Fibroblast of lung (primary cell): Measurements from ENCODE around the gene HIPK4. TPM values are rescaled to one million over a fixed set of nuclear protein-coding genes. Genes with fewer than 3 reads are reported as not detected.

ENCODE experiments used
- DNase-seq, 2 donors: peaks; one replicate each; pipeline versions ENCODE4 v3.0.0 to v3.0.0-alpha.2; 2010; ENCODE audit warnings: low read depth in 2 of 2
- H2AFZ ChIP-seq: 2 replicates; pipeline ENCODE4 v1.5.1; 2012; ENCODE audit warnings: low read length, control low read depth, inconsistent platforms
- H3K27ac ChIP-seq: 2 replicates; pipeline ENCODE4 v1.5.1; 2011; ENCODE audit warnings: low read length, control low read depth; ENCODE audit not compliant: insufficient read depth
- H3K27me3 ChIP-seq: 2 replicates; pipeline ENCODE4 v1.5.1; 2011; ENCODE audit warnings: mild to moderate bottlenecking, low read length; ENCODE audit not compliant: control insufficient read depth, insufficient read depth
- H3K36me3 ChIP-seq: 2 replicates; pipeline ENCODE4 v1.5.1; 2011; ENCODE audit warnings: low read length; ENCODE audit not compliant: control insufficient read depth, insufficient read depth
- H3K4me1 ChIP-seq: 2 replicates; pipeline ENCODE4 v1.5.1; 2011; ENCODE audit warnings: low read length; ENCODE audit not compliant: control insufficient read depth, insufficient read depth; ENCODE audit errors: extremely low read depth
- H3K4me2 ChIP-seq: 2 replicates; pipeline ENCODE4 v1.5.1; 2011; ENCODE audit warnings: low read length, control low read depth; ENCODE audit not compliant: insufficient read depth; ENCODE audit errors: extremely low read depth
- H3K4me3 ChIP-seq, 4 experiments: fragments of 200-600 bp in 1 of 4; sonication (generic) in 1 of 4; replicated peaks in 1 of 4; 2 replicates each; pipeline ENCODE4 v1.5.1; 2011 to 2016; ENCODE audit warnings: low read length in 4 of 4, low read depth in 3 of 4, mild to moderate bottlenecking in 3 of 4, control low read depth in 2 of 4, inconsistent platforms in 1 of 4, mixed read lengths in 1 of 4; ENCODE audit not compliant: insufficient read depth in 1 of 4; ENCODE audit errors: control extremely low read depth in 1 of 4
- H3K79me2 ChIP-seq: 2 replicates; pipeline ENCODE4 v1.5.1; 2012; ENCODE audit warnings: mild to moderate bottlenecking, low read length, inconsistent platforms; ENCODE audit not compliant: control insufficient read depth, insufficient read depth
- H3K9ac ChIP-seq: 2 replicates; pipeline ENCODE4 v1.5.1; 2011; ENCODE audit warnings: mild to moderate bottlenecking, low read length, control low read depth; ENCODE audit not compliant: insufficient read depth
- H3K9me3 ChIP-seq: 2 replicates; pipeline ENCODE4 v1.5.1; 2012; ENCODE audit warnings: low read depth, low read length; ENCODE audit not compliant: control insufficient read depth, insufficient read depth
- H4K20me1 ChIP-seq: 2 replicates; pipeline ENCODE4 v1.5.1; 2011; ENCODE audit warnings: low read length; ENCODE audit not compliant: control insufficient read depth, insufficient read depth; ENCODE audit errors: extremely low read depth
- CTCF ChIP-seq, 2 donors: IDR thresholded peaks in 1 of 2; conservative IDR thresholded peaks in 1 of 2; 1 replicate in 1 of 2; 2 replicates in 1 of 2; pipeline ENCODE4 v1.5.1; 2011 to 2012; ENCODE audit warnings: low read length in 2 of 2, control low read depth in 1 of 2, inconsistent platforms in 1 of 2, low read depth in 1 of 2, mild to moderate bottlenecking in 1 of 2
- EZH2 ChIP-seq: IDR thresholded peaks from 2 replicates; pipeline ENCODE4 v1.5.1; 2012; ENCODE audit warnings: low read length, control low read depth, mild to moderate bottlenecking; ENCODE audit errors: missing control alignments
- polyA plus RNA-seq, 2 donors: library from polyadenylated mRNA; depleted of rRNA in 1 of 2; stranded (reverse) in 1 of 2; unstranded in 1 of 2; fragments of >200 nt; gene quantifications; 2 replicates each; pipeline ENCODE4 v1.2.1, GENCODE V29; 2011 to 2012; ENCODE audit warnings: missing spikeins in 1 of 2
- total RNA-seq: library from RNA; depleted of rRNA; stranded (reverse); fragments of >200 nt; gene quantifications from 2 replicates; pipeline ENCODE4 v1.2.1, GENCODE V29; 2014

The HIPK4 gene
- total and polyA plus RNA-seq, 2 donors (not counting 1 experiment from before 2014, with no cell fraction given) = 0.05 to 0.17 TPM

GRCh38 chr19:40413291-40413845 lies 23.4 kb upstream of the HIPK4 start, which contains the start of gene PRX:
Gene PRX (minus strand): TSS chr19:40413378. CDS start chr19:40407932, 5,446 bp downstream.
- Histone ChIP-seq H2AFZ (no peak within 1 kb of the TSS), H3K36me3 (no peaks in the 10 kb centered on the region), H3K27ac (no peak within 1 kb of the TSS), H3K9ac (no peak within 1 kb of the TSS), H3K4me3 (no peak within 1 kb of the TSS), H3K27me3 (no peaks in the 10 kb centered on the region), H3K9me3 (no peaks in the 10 kb centered on the region), H3K79me2 (no peaks in the 10 kb centered on the region), H3K4me2 (no peak within 1 kb of the TSS), H4K20me1 (no peaks in the 10 kb centered on the region), H3K4me1 (peaks cover 6% of the 10 kb centered on the region)
- TF ChIP-seq CTCF (conservative IDR thresholded peaks at IDR 0.05 in 1 of 2, IDR thresholded peaks at IDR 0.05 in 1 of 2; ENCODE audit: low read depth in 1 of 2, low read length in 2 of 2) (no peak), EZH2 (no peak)
- no peak for DNase-seq

- no peak overlapping the region for H3K9ac ChIP-seq
- H3K9me3 ChIP-seq = no peaks in the 10 kb centered on the region
- H3K4me1 ChIP-seq = peaks cover 6% of the 10 kb centered on the region
- H3K36me3 ChIP-seq = no peaks in the 10 kb centered on the region
- H3K4me3 ChIP-seq = no peak overlapping the region
- H3K27ac ChIP-seq = no peak overlapping the region
- H4K20me1 ChIP-seq = no peaks in the 10 kb centered on the region
- no peak overlapping the region for H3K4me2 ChIP-seq
- no peak for DNase-seq
- no peaks in the 10 kb centered on the region for H3K27me3 ChIP-seq
- H2AFZ ChIP-seq = no peak overlapping the region
- H3K79me2 ChIP-seq = no peaks in the 10 kb centered on the region
- no peak for TF ChIP-seq EZH2
- no peak for TF ChIP-seq CTCF (conservative IDR thresholded peaks at IDR 0.05 in 1 of 2, IDR thresholded peaks at IDR 0.05 in 1 of 2; ENCODE audit: low read depth in 1 of 2, low read length in 2 of 2)
Observed at GRCh38 chr19:40412866-40413265, 22.9 kb upstream of the HIPK4 start.

DNA sequence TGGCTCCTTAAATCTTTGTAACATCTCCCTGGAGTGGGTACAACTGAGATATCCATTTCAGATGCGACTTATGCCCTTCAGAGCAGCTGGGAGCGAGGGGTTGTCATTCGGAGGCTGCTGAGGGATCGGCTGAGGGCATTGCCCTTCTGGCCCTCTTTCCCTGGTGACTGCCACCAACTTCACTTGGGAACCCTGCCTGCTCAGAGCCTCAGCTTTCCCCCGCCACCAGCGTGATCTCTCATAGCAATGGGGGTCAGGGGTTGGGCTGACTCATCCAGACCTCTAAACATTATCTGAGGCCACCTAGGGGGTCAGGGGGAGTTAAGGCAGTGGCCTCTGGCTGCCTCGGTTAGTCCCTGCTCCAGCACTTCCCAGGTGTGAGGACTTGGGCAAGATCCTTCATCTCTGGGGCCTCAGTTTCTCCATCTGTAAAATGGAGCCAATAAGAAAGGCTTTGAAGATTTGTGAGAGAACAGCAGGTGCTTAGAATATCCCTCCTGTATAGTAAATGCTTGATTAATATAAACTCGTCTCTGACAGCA lies 22.0 kb upstream of the HIPK4 start:
- no peak for DNase-seq
- no peak overlapping the region for H3K4me3 ChIP-seq
- TF ChIP-seq EZH2 = no peak
- no peak for TF ChIP-seq CTCF (conservative IDR thresholded peaks at IDR 0.05 in 1 of 2, IDR thresholded peaks at IDR 0.05 in 1 of 2; ENCODE audit: low read depth in 1 of 2, low read length in 2 of 2)

More for the DNA sequence above, 22.0 kb upstream of the HIPK4 start:
- peaks cover 2% of the 10 kb centered on the region for H3K4me1 ChIP-seq
- no peaks in the 10 kb centered on the region for H3K79me2 ChIP-seq
- no peak overlapping the region for H2AFZ ChIP-seq
- H4K20me1 ChIP-seq = no peaks in the 10 kb centered on the region
- H3K4me2 ChIP-seq = no peak overlapping the region
- H3K9me3 ChIP-seq = no peaks in the 10 kb centered on the region
- no peaks in the 10 kb centered on the region for H3K36me3 ChIP-seq
- H3K9ac ChIP-seq = no peak overlapping the region
- no peaks in the 10 kb centered on the region for H3K27me3 ChIP-seq
- H3K27ac ChIP-seq = no peak overlapping the region
